GM21576 (cell line): ENCODE results near the gene TDRKH.
"Not testable (repeated sequence)": the region's sequence is repeated elsewhere in the genome, so short reads cannot be mapped to it uniquely, and the experiment has no call there.

Experiments used
- ATAC-seq: cut with Tn5 transposase; IDR thresholded peaks from one replicate; pipeline ENCODE4 v1.9.1; 2021; ENCODE audit warnings: mild to moderate bottlenecking, moderate library complexity; ENCODE audit not compliant: unreplicated experiment

Gene TDRKH

GRCh38 chr1:151768351-151769066, 21.8 kb downstream of the TDRKH start:
- not testable (repeated sequence) for ATAC-seq

- ATAC-seq: no peak
Measured at GRCh38 chr1:151763990-151764389, 26.3 kb downstream of the TDRKH start.

GRCh38 chr1:151762941-151763921, 27.1 kb downstream of the TDRKH start, which contains the start of gene MRPL9:
Gene MRPL9, minus strand, starts transcription at chr1:151763496. Its CDS starts 17 bp downstream, at chr1:151763479.
- ATAC-seq: peak; percentile 88

GRCh38 chr1:151760597-151761385, 29.5 kb downstream of the TDRKH start:
- no peak for ATAC-seq

- no peak for ATAC-seq
Measured at GRCh38 chr1:151759241-151759640, 31.1 kb downstream of the TDRKH start.

- no peak for ATAC-seq
Measured at GRCh38 chr1:151756291-151756690, 34.0 kb downstream of the TDRKH start.

- ATAC-seq: no peak
Measured at GRCh38 chr1:151741516-151741915, 48.8 kb downstream of the TDRKH start.

GRCh38 chr1:151739590-151740355, 50.5 kb downstream of the TDRKH start:
- ATAC-seq: no peak

GRCh38 chr1:151737479-151737878, 52.8 kb downstream of the TDRKH start:
- ATAC-seq: no peak

- ATAC-seq: no peak
Measured at GRCh38 chr1:151737026-151737425, 53.3 kb downstream of the TDRKH start.

- ATAC-seq: not testable (repeated sequence)
Measured at GRCh38 chr1:151733995-151734394, 56.3 kb downstream of the TDRKH start.

GRCh38 chr1:151733126-151733525, 57.2 kb downstream of the TDRKH start:
- no peak for ATAC-seq

- ATAC-seq: no peak
Measured at GRCh38 chr1:151729966-151730291, 60.4 kb downstream of the TDRKH start.

- ATAC-seq: no peak
Measured at GRCh38 chr1:151729157-151729965, 60.9 kb downstream of the TDRKH start.

- ATAC-seq: no peak
Measured at GRCh38 chr1:151728151-151729054, 61.9 kb downstream of the TDRKH start.

- ATAC-seq: no peak
Measured at GRCh38 chr1:151723726-151724370, 66.5 kb downstream of the TDRKH start.
